22Rv1 (cell line): ENCODE measurements around the gene MSI2.

ENCODE experiments used
- H3K27ac ChIP-seq: fragments of 450-650 bp; 2 replicates; pipeline ENCODE4 v1.5.1; 2017
- ZFX ChIP-seq: fragments of 450-650 bp; IDR thresholded peaks from 2 replicates; pipeline ENCODE4 v1.6.1; 2017; ENCODE audit warnings: antibody characterized with exemption, borderline replicate concordance
- TF ChIP-seq, protein P1 (sequence below): fragments of 450-650 bp; IDR thresholded peaks from 2 replicates; pipeline ENCODE4 v1.5.1; 2017; ENCODE audit warnings: mild to moderate bottlenecking

The MSI2 gene

DNA sequence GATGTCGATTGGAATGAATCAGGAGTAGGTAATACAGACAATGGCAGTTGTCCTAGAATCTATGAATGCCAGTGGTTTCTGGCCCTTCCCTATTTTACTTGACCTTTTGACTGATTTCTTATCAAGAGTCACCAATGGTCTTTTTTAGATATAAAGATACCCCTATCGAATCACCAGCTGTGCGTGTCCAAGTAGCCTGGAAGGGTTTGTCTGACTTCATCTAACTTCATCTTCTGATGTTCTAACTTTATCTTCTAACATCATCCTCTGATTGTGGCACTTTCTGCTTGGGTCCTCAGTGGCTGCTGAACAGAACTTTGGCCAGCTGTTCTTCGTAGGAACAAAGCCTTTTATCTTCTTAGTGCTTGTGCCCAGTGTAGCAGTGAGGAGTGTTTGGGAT lies 129.7 kb downstream of the MSI2 start:
- no peak overlapping the region for H3K27ac ChIP-seq
- TF ChIP-seq, protein P1, sequence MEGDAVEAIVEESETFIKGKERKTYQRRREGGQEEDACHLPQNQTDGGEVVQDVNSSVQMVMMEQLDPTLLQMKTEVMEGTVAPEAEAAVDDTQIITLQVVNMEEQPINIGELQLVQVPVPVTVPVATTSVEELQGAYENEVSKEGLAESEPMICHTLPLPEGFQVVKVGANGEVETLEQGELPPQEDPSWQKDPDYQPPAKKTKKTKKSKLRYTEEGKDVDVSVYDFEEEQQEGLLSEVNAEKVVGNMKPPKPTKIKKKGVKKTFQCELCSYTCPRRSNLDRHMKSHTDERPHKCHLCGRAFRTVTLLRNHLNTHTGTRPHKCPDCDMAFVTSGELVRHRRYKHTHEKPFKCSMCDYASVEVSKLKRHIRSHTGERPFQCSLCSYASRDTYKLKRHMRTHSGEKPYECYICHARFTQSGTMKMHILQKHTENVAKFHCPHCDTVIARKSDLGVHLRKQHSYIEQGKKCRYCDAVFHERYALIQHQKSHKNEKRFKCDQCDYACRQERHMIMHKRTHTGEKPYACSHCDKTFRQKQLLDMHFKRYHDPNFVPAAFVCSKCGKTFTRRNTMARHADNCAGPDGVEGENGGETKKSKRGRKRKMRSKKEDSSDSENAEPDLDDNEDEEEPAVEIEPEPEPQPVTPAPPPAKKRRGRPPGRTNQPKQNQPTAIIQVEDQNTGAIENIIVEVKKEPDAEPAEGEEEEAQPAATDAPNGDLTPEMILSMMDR, result no peak
- TF ChIP-seq ZFX, result no peak

DNA sequence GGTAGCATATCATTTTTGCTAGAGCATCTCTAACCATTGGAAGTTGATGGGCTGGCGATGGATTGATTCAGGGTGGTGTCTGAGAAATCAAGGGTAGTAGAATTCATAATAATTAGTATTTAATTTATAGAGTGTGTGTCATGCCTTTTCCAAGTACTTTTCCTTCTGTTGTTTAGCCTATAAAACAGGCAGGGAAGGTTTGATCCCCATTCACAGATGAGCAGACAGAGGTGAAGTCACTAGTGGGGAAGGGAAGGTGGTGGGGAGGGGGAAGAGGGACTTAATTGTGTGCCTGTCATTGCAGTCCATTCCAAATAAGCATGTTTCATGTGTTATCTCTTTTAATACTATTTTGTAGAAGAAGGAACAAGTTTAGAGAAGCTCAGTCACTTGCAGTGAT lies 131.3 kb downstream of the MSI2 start:
- no peak for TF ChIP-seq ZFX
- TF ChIP-seq, protein P1, result no peak
- no peak overlapping the region for H3K27ac ChIP-seq

DNA sequence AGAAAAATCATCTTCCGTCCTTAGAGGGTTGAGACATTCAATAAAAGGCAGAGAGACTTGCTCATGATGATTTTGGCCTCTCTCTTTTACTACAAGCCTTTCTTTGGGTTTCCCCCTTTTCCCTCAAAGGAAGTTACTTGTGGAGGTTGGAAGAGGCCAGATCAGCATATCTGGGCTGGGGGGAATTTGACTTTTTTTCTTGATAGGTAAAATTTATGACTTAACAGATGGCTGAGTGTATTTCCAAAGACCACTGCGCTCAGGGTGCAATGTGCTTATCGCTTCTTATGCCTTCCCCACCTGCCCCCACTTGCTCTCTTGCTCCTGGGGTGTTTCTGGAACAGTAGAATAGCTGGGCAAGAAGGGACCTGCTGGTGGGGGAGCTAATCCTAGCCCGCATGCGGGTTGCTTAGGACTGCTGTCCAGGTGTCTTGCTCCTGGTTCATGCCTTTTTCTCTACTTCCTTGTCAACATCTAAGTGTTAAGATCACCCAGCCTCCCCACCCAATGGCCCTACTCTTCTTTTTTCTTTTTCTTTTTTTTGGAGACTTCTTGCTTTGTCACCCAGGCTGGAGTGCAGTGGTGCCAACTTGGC lies 131.9 kb downstream of the MSI2 start:
- TF ChIP-seq, protein P1, result no peak
- no peak for TF ChIP-seq ZFX
- H3K27ac ChIP-seq, result no peak overlapping the region

DNA sequence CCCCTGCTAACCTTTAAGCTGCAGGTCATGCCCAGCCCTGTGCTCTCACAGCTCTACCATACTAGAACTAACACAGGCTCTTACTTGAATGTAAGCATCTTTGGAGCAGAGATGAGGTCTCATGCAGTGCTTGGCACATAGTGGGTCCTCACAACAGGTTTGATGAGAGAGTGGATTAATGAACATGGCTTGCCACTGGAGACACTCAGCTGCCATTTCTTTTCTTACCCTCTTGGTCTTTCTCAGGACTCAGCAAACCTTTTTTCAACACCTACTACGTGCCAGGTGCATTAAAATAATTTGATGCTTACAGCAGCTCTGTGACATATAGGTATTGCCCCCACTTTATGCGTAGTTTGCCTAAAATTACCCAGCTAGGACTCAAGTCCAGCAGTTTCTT lies 133.2 kb downstream of the MSI2 start:
- H3K27ac ChIP-seq, result no peak overlapping the region
- TF ChIP-seq, protein P1, result no peak
- TF ChIP-seq ZFX, result no peak

DNA sequence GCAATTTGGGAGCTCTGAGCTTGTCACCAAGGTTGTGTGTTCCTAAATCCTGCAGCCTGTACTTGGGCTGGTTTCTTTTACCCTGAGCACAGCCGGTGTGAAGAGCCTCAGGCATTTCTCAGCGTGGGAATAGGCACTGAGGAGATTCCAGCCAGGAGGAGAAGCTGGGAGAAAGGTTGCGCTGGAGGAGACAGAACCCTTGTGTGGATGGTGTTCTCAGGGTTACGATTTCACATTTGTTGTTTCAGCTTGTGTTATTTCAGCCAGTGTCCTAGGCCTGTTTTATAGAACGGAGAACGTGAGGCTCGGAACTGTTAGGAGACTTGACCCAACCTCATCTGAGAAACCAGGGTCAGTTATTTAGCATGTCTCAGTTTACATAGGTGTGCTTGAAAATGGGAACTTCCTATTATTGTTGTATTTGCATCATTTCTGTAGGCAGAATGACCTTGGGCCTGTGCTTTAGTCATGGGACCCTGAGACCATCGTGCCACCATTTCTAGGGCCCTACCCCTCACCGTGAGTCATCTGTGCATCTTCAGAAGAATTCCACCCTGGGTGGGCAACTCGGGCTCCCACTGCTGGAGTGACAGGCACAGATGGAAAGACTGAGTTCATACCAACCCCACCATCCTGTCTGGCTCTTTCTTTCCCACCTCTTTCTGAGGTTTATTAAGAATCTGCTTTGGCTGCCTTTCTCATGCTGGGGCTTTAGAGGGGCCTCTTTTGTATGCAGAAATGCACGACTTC lies 134.9 kb downstream of the MSI2 start:
- no peak overlapping the region for H3K27ac ChIP-seq
- TF ChIP-seq, protein P1, result no peak
- no peak for TF ChIP-seq ZFX

DNA sequence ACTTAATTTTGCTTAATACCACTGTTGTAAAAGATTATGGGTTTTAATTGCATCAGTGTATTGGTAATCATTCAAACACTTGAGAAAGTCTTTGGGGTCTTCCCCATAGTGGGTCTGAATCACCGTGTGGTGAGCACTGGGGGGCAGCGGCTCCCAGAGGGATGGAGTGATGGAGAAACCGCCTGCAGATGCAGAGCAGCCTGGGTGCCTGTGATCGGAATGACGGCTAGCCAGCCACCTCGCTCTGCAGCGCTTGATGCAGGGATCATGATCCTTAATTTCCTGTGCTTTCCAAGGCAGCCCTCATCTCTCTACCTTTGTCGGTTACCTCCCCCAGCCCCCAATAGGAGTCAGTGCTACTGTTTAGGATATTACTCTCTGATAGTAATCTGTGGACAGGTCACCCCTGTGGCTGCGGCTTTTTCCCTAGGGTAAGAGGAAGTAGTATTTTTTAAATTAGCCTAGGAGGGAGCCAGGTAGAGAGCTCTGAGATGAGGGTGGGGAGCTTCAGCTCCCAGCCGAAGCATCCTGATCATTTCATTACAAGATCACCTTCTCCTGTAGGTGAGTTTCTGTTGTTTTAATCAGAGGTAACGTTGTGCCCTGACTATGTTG lies 135.6 kb downstream of the MSI2 start:
- H3K27ac ChIP-seq, result no peak overlapping the region
- TF ChIP-seq, protein P1, result no peak
- no peak for TF ChIP-seq ZFX

DNA sequence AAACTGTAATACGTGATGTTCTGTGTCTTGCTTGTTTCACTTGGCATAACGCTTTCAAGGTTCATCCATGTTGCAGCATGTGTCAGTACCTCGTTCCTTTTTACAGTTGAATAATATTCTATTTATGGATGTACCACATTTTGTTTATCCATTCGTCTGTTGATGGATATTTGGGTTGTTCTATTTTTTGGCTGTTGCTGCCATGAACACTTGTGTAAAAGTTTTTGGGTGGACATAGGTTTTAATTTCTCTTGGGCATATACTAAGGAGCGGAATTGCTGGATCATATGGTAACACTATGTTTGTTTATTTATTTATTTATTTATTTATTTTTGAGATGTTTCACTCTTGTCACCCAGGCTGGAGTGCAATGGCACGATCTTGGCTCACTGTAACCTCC lies 137.0 kb downstream of the MSI2 start:
- H3K27ac ChIP-seq, result no peak overlapping the region
- TF ChIP-seq, protein P1, result no peak
- TF ChIP-seq ZFX, result no peak
